Amniotic epithelial cell (primary cell): ENCODE results near the gene COX20.

Experiments
- DNase-seq: peaks from one replicate; pipeline ENCODE4 v3.0.0-alpha.2; 2010; ENCODE audit warnings: low read depth

Gene COX20

DNA sequence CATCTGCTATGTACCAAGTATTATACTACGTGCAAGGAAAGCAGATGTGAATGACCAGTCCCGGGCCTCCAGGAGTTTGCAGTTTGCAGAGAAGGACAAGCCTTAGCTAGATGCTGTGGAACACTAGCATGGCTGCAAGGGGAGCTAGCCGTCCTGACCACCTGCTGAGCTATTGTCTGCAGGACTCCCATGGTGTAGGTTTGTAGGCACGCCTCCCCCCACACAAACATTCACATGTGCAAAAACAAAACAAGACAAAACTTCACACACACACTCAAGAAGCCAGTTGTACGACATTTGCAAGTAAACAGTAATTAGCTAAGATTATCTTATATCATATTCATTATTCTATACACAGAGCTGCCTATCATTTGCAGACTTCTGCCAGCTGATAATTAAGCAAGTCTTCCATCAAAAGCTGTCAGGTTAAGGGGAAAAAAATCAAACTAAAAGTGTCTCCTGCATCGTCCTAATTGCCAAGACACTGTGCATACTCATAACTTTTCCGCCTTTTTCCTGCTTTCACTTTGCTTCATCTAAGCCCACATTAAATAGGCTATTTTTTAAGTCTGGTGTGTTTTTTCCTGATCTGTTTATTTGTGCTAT is 39.6 kb downstream of the COX20 start:
- no peak for DNase-seq

DNA sequence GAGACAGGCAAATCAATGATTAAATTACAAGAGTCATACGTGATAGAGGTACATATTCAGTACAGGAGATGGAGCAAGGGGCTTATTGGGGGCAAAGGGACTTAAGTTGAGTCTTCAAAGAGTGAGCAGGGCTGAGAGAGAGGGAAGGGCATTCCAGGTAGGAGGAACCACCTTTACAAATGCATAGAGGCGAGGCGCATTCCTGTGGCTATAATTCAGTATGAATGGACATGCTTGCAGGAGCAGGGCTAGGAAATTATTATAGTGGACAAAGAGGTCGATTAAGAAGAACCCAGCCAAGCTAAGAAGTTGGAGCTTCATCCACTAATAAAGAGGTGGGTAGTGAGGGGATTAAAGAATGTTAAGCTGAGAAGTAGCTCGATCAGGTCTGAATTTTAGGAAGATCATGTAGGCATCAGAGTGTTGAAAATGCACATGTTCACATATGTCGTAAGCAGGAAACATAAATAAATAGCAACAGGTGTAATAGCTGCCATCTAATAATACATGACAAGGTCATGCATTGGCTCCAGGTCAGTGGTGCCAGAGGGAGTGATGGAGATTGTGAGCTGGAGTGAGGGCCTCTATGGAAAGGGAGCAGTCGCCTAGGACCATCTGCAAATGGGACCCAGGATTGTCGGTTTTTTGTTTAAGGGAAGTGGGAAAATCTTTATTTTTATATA is 40.9 kb downstream of the COX20 start:
- DNase-seq: no peak

- DNase-seq: no peak
These were observed 43.2 kb downstream of the COX20 start for GRCh38 chr1:244878681-244879080.

DNA sequence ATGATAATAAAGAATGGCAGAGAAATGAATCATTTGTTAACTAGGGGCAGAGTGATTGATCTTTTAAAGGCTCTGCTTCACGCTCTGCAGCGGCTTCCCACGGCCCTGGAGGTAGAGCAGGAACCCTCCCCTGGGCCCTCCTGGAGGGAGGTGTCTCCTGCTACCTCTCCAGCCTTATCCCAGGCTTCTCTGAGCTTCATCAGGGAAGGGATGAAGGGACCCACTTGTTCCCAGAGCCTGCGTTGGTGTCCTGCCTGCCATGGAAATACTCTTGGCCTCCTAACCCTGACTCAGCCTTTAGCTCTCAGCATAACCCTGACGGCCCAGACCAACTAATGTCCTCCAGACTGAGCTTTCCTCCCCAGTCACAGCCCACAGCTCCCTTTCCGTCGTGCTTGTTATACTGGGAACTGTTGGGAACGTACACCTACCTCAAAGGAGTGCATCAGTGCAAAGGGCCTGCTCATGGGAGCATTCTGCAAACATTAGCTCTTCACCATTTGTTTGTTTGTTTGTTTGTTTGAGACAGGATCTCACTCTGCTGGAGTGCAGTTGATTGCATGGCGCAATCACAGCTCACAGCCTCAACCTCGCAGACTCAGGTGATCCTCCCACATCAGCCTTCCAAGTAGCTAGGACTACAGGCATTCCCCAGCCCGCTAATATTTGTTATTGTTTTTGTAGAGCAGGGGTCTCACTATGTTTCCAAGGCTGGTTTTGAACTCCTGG is 46.3 kb downstream of the COX20 start:
- DNase-seq: no peak

DNA sequence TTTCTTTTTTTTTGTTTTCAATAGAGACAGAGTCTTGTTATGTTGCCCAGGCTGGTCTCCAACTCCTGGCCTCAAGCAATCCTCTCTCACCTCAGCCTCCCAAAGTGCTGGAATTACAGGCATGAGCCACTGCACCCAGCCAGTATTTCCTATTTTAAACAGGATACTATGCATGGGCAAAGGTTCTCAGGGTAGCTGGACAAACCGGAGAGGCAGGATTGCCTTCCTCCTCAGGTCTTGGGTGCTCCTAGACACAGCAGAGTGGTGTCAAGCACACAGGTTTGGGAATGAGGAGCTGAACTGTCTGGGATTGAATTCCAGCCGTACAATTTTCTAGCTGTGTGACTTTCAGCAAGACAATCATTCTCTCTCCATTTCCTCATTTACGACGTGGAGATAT is 51.8 kb downstream of the COX20 start:
- no peak for DNase-seq

DNA sequence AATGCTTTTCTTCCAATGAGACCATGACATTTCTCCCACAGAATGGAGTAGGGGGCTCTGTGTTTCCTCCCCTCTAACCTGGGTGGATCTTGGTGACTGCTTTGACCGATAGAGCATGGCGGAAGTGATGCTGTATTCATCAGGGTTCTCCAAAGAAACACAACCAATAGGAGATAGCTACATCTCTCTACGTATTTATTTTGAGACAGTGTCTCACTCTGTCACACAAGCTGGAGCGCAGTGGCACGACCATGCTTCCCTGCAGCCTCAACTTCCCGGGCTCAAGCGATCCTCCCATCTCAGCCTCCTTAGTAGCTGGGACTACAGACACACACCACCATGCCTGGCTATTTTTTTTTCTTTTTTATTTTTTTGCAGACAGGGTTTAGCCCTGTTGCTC is 58.4 kb downstream of the COX20 start:
- DNase-seq: no peak
